ENCODE data around the gene C1orf159.

Gene C1orf159

GRCh38 chr1:1090424-1091343 is 25.2 kb downstream of the C1orf159 start:
- DNase-seq = no peak

GRCh38 chr1:1089731-1090423 is 26.0 kb downstream of the C1orf159 start:
- DNase-seq = no peak

- DNase-seq = no peak
These were observed 26.8 kb downstream of the C1orf159 start for GRCh38 chr1:1088801-1089680.

GRCh38 chr1:1088029-1088800 is 27.7 kb downstream of the C1orf159 start:
- no peak for DNase-seq

- DNase-seq = no peak
These were observed 28.4 kb downstream of the C1orf159 start for GRCh38 chr1:1087351-1088028.

GRCh38 chr1:1086911-1087341 is 29.0 kb downstream of the C1orf159 start:
- DNase-seq = no peak

- no peak for DNase-seq
These were observed 29.7 kb downstream of the C1orf159 start for GRCh38 chr1:1085911-1086841.

- DNase-seq = no peak
These were observed 30.6 kb downstream of the C1orf159 start for GRCh38 chr1:1085171-1085841.

- no peak for DNase-seq
These were observed 31.3 kb downstream of the C1orf159 start for GRCh38 chr1:1084372-1085170.

- no peak for DNase-seq
These were observed 32.2 kb downstream of the C1orf159 start for GRCh38 chr1:1083416-1084371.

- DNase-seq = no peak
These were observed 33.0 kb downstream of the C1orf159 start for GRCh38 chr1:1082776-1083415.

GRCh38 chr1:1082239-1082775 is 33.6 kb downstream of the C1orf159 start:
- no peak for DNase-seq

GRCh38 chr1:1081311-1082238 is 34.3 kb downstream of the C1orf159 start:
- DNase-seq = no peak

GRCh38 chr1:1080951-1081310 is 35.0 kb downstream of the C1orf159 start:
- no peak for DNase-seq

GRCh38 chr1:1080122-1080757 is 35.6 kb downstream of the C1orf159 start:
- DNase-seq = no peak
